Activated CD4-positive, alpha-beta T cell treated with anti-CD3 and anti-CD28 coated beads, Interleukin-2, amount 50 U/mL, for 24 hours (primary cell): ENCODE results near the gene PLPP3.

Source experiments
- DNase-seq, 2 donors: peaks; one replicate each; pipeline ENCODE4 v3.0.0-alpha.2; 2020; ENCODE audit warnings: low read depth in 1 of 2, low spot score in 1 of 2

Gene PLPP3

DNA sequence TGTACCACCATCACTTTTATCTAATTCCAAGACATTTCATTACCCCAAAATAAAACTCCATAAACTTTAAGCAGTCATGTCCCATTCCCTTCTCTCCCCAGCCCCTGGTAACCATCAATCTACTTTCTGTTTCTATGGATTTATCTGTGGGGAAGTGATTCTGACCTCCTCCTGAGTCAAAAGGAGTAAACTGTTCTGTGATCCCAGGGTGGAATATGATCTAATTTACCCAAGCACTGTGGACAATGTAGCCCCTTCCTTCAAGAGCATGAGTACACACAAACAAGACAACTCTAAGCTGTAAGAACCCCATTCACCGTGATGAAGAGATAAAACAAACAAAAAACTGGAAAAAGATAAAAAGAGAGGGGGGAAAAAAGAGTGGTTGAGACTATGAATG, 77.9 kb downstream of the PLPP3 start:
- no peak for DNase-seq

DNA sequence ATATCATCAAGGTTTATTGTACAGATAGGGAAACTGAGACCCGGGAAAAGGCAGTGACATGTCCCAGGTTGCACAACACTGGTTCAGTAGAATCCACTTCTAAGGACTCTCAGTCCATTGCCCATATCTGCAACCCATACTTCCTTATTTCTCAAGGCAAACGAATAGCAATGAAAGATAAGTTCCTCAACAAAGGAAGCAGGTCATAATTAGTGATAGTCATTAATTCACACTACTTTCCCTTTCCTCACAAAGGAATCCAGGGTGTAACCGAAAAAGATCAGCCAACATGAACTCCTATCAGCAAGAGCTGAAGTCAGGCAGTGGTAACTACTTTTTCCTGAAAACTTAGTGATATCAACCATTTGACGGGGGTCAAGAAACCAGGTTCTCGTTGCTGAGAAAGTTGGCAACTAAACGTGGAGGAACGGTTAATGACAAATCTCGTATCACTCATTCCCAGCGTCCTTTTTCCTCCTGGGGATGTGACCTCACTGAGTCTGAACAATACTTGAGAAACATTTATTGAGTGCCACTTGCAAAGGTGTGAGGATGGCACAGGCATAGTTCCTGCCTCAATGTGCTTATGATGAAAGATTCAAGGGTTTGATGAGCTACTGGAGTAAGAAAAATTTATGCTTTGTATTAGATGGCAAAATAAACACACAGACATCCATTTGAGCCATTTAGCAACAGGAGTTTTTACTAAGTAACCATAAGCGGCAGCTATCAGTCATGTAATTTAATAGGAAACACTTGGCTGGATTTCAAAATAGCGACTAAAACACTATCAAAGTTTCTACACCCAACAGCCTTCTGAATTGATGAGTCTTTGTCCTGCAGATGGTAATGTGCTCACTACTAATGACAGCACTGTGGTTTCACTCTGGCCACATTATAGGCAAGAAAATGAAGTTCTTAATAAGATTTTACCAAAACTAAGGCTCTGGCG, 82.3 kb downstream of the PLPP3 start:
- DNase-seq: no peak

DNA sequence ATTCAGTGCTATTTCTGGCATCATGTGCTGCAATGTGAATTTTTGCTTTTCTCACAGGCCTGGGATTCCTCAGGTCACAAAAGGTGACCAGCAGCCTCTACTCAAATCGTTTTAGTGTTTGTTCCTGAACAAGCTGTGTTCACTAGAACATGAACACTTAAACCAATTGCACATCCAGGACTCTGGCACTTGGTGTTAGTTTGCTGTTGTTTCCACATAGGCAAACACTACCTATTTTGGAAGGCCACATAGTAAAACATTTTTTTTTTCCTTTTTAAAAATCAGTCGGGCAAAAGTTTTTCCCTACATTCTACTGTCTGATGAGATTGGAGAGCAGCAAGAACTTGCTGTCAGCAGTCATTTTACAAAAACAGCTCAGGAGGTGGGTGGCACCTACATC, 83.2 kb downstream of the PLPP3 start:
- DNase-seq: no peak

DNA sequence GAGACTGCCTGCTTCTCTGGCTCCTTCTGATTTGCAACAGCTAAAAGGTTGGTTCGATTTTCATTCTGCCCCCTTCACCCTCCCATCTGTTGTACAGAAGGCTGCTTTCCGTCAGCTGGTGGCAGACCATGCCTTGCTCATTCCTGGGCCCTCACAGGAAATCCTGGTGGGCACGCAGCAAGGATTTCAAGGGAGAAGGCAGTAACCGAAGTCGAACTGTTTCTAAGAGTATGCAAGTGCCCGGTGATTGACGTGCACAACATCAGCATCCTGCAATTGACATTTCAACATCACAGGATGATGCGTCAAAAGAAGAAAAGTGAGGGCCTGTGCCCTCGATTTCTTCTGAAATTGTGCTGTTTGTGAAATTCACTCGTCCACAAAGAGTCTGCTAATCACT, 83.8 kb downstream of the PLPP3 start:
- DNase-seq: no peak

DNA sequence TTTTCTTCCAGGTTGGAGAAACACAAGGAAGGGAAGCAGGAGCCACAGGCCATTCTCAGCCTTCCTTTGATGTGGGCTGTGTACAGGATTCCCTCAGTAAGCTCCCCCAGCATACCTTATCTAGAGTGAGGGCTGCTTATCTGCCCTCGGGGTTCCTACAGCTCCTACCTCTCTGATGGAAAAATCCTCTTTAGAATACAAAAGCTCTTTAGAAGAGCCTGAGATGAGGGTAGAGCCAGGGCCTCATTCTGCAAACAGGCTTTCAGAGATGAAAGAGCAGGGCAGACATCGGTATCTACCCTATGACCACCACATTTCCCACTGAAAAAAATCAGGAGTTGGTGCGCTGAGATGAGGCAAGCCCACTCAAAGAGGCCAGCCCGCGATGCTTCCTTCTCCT, 85.1 kb downstream of the PLPP3 start:
- no peak for DNase-seq

DNA sequence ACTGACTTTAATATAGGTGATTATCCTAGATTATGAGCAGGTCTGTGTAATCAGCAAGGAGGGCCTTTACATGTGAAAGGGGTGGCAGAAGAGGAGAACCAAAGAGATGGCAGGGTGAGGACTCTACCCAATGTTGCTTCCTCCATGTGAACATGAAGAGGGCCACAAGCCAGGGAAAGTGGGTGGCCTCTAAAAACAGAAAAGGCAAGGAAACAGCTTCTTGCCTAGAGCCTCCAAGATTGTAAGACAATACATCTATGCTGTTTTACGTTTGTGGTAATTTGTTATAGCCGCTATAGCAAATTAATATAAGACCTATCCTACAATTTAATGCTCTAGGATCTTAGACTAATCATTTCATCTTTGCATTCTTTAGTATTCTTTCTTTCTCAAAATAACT, 85.5 kb downstream of the PLPP3 start:
- DNase-seq: no peak

DNA sequence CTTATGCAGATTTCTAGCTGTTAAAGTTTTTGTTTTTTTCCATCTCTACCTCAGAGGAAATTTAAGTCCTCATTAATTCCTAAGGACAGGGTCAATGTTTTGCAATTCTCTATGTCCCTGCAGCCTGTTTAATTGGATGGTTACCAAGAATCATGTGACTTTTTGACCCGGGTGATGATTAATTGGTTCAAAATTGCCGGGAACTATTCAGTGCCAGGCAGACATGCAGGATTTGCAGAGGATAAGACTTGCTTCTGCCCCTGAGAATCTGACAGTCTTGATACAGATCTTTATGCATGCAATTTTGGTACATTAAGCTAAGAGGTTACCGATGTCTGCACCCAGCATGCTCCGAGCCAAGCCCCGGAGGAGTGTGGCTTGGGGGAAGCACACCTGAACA, 87.9 kb downstream of the PLPP3 start:
- no peak for DNase-seq

DNA sequence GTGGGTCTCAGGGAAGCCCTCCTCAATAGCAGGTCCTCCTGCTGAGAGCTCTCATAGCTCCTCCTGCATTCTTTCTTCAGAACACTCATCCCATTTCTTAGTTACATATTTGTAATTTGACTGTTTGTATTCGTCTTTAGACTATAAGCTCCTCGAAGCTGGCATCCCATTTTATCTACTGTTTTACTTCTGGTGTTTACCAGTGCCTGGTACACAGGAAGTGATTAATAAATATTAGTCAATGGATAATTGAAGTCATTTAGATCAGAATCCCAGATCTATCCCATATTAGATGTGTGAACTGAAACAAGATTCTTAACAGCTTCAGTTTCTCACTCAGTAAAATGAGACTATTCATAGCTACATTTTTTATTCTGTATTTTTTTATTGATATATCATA, 88.7 kb downstream of the PLPP3 start:
- DNase-seq: no peak

DNA sequence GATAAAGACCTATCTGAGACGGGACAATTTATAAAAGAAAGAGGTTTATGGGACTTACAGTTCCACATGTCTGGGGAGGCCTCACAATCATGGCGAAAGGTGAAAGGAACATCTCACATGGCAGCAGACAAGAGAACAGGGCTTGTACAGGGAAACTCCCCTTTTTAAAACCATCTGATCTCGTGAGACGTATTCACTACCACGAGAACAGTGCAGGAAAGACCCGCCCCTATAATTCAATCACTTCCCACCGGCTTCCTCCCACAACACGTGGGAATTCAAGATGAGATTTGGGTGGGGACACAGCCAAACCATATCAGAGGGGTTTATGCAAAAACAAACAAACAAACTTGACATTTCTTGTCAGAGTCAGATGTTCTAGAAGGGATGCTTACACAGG, 89.7 kb downstream of the PLPP3 start:
- DNase-seq: no peak

DNA sequence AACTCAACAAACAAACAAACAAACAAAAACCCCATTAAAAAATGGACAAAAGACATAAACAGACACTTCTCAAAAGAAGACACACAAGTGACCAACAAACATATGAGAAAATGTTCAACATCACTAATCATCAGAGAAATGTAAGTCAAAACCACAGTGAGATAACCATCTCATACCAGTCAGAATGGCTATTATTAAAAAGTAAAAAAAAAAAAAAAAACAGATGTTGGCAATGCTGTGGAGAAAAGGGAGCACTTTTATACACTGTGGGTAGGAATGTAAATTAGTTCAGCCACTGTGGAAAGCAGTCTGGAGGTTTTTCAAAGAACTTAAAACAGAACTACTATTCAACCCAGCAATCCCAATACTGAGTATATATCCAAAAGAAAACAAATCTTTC, 94.7 kb downstream of the PLPP3 start:
- no peak for DNase-seq

DNA sequence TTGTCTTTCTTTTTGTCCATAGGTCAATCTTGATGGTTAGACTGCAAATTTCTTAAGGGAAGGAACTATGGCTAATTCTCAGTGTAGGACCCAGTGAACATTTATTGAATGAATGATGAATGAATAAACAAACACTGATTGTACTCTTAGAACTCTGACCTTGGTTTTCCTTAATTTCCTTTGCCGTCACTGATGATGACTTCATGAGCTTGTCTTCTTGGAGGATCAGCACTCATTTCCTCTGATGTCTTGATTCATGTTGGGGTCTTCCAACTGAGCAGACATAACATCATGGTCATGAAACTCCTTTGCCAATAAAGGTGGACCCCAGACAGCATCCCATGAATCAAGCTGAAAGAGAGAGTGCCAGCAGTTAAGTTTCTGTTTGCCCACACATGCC, 96.3 kb downstream of the PLPP3 start:
- DNase-seq: no peak

DNA sequence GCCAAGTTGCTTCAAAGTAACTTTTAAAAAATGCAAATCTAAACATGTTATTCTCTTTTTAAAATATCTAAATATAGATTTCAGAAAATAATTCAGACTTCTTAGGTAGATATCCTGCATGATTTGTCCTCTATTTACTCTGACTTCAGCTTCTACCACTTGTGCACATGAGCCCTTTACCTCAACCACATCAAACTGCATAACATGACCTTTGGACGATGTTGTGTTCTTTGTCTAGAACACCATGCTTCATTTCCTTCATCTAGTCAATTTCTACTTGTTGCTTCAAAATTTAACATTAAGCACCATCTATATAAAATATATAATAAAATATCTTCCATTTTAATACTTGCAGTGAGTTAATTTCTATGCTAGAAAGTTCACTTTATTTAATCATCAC, 96.9 kb downstream of the PLPP3 start:
- DNase-seq: no peak

DNA sequence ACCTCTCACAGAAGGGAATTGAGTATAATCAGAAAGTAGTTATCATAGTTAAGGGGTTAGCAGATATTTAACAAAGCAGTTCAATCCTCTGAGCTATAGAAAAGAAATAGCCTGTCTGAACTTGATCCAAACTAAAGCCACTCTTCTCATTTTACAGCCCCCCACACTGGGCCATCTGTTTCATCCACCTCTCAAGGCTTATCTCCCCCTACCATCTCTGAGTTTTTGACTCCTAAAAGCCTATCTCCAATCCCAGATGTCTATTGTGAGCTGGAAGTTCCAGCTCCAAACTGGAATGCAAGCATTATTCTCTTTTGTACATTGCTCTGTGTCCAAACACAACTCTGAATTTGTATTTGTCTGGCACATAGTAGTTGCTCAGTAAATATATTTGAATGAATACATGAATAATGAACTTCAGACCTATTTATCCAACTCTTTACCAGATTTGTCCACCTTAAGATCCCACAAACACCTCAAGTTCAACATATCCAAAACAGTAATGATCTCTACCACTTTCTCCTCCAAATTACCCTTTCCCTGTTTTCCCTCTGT, 98.1 kb downstream of the PLPP3 start:
- no peak for DNase-seq

DNA sequence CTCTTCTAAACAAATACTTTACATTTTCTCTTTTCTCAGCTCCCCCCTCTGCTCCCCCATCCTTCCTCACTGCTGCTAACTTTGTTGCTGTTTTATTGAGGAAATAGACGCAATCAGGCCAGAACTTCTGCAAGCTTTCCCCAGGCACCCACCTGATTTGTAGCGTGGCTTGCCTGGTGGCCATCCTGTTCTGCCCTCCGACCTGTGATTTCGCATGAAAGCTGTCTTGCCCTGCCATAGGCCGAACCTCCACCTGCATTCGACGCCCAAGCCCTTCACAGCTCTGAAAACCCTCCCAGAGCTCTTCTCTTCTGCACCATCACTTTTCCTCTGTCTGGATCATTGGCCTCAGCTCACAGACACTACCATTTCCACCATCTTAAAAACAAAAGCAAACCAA, 100.6 kb downstream of the PLPP3 start:
- no peak for DNase-seq

DNA sequence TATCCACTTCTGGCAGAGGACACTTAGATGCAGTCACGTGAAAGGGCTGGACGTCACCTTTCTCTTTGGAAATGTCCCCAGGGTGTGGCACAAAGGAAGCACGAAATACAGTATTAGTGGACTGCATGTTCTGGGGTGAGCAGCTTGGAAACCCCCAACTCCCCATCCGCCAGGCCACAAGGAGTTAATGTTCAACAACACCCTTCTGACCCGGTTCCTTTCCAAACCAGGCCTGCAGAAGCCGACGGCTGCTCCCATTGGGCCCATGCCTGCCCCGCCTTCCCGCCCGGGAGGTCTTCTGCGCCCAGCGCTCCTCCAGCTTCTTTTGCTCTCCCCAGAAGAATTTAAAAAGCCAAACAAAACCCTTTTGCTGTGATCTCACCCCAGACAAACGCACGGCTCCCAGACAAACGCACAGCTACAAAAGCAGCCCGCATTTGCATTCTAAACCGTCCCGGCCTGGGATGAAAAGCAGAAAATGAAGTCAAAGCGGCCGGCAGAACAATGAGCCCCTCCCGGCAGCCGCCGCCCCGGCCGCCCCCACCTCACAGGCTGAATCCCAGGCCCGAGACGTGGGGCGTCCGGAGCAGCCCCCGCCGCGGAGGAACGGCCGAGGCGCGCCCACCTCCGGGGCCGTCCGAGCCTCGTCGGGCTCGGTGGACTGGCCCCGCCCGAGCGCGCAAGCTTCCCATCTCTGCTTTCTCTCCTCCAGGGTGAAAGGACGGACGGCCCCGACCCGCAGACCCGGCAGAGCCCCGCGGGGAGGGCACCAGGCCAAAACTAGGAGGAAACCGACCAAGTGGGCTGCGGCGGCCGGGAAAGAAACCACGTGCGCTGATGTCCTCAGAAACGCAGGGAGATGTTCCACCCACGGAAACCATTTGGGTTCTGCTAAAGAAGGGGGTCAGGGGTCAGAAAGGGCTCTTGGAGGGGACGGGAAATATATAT, 101.9 kb downstream of the PLPP3 start:
- DNase-seq: no peak

DNA sequence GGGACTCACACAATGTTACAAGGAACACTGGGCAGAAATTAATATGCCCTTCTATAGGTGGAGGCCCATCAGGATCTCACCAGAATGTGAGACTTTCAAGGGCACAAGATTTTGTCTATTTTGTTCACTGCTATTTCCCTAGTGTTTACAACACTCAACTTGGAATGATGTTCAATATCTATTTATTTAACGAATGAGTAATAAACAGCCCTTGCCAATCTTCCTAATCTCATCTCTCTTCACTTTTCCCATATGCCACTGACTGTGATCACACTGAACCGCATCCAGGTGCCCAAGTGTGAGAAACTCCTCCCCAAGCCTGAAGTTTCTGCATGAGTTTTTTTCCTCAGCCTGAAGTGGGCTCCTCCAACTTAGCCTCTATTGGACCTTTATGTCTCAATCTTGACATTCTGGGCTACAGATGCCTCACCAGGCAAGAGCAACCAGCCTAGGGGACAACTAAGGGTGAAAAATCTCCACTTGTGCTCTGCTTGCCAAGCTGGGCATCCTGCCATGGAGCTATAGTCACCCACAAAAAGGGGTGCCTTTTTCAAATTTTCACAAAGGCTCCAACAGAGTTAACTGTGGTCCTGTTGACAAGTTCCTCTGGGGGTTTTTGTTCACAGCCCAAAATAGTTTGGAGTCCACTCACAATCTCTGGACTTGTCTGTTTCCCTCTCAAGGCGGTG, 105.6 kb downstream of the PLPP3 start:
- no peak for DNase-seq

DNA sequence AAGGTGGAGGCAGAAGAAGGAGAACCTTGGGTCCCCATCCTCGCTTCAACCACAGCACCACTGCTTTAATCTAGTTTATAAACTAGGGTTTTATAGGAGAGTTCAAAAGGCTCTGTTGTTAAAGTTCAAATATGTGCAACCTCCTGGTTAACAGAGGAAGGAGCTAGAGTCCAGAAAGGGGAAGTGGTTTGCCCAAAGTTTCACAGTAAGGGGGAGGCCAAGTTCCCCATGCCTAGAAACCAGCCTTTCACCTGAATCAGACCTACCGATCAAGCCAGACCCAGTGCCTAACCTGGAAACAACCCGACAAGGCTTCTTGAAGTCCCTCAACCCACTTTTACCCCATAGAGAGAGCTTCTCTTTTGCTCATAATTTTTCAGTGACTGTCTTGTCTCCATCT, 106.5 kb downstream of the PLPP3 start:
- no peak for DNase-seq

DNA sequence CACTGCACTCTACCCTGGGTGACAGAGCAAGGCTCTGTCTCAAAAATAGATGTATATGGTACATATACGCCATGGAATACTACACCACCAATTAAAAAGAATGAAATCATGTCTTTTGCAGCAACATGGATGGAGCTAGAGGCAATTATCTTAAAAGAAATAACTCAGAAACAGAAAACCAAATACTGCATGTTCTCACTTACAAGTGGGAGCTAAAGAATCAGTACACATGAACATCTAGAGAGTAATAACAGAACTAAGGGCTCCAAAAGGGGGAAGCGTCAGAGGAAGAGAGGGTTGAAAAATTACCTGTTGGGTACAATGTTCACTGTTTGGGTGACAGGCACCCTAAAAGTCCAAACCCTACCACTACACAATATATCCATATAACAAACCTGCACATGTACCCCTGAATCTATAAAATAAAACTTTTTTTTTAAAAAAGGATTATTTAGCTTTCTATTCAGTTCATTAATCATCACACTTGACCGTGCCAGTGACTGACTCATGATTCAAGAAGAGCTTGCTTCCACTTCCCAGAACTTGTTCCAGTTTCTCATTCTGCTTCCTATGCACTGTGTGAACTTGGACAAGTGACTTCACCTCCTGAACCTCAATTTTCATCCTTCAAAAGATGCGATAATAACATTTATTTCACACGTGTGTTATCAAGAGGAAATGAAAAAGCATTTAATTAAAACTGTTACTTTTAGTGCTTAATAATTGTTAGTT, 109.6 kb downstream of the PLPP3 start:
- DNase-seq: no peak

DNA sequence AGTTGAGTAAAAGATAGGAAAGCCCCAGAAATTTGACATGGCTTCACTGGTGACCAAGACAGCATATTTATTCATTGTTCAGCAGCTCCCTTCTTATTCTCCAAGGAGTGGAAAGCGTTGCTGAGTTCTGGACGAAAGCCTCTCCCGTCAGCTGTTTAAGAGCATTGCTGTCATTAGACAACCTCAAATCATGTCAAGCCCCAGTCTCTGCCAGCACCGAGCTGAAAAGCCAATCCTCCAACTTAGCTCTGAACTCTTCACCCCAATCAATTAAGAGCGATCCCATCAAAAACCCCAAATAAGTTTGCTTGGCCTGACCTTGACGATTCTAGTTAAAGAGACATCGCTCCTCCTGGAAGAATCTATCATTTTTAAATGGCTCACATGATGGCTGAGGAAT, 110.8 kb downstream of the PLPP3 start:
- DNase-seq: no peak

DNA sequence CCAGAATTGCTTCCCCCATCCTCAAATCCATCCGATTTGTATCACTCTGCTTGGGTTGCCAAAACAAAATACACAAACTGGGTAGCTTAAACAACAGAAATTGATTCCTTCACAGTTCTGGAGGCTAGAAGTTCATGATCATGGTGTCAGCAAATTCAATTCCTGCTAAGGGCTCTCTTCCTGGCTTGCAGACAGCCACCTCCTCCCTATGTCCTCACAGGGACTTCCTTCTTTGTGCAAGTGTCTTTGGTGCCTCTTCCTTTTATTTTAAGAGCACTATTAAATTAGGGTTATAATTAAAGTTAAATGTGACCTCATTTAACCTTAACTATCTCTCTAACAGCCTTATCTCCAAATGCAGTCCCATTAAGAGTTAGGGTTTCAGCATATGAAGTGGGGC, 112.8 kb downstream of the PLPP3 start:
- DNase-seq: no peak

DNA sequence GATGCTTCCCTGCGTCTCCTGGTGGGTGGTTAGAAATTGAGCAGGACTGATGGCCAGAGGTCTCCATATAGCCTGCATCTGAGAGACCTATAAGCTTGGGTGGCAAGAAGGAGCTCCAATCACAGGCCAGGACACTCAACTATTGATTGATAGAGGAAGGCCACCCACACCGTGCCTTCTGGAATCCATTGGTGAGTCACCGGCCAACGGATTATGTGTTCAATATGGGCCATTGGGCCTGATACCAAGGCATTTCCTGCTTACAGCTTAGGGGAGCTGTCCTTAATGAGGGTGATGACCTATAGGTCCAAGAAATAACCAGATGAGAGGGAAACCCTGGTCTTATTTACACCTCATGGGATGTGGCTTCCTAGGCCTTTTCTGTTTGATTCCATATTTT, 115.1 kb downstream of the PLPP3 start:
- no peak for DNase-seq
